Neural progenitor cell (in vitro differentiated cells): ENCODE data around the gene HDAC3.

Experiments used
- EZH2 ChIP-seq: fragments of 200-600 bp; sonication (generic); IDR thresholded peaks from 2 replicates; pipeline ENCODE4 v1.6.1; 2017; ENCODE audit warnings: antibody characterized with exemption, mild to moderate bottlenecking, moderate library complexity
- TF ChIP-seq, protein P1 (sequence below): fragments of 200-600 bp; sonication (generic); IDR thresholded peaks from 2 replicates; pipeline ENCODE4 v1.5.1; 2017; ENCODE audit warnings: antibody characterized with exemption, mild to moderate bottlenecking

DNA sequence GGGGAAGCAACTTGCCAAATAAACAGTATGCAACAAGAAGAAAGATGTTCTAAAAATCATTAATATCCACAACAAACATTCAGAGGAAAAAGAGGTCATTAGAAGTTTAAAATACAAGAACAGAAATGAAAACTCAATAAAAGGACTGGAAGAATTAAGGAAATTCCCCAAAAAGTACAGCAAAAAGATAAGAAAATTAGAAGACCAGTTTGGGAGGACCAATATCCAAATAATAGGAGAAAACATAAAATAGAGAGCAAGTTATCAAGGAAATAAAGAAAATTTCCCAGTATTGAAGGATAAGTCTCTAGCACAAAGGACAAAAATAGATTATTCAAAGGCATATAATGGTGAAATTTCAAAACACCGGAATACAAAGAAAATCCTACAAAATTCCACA, 39.8 kb downstream of the HDAC3 start:
- TF ChIP-seq, protein P1, sequence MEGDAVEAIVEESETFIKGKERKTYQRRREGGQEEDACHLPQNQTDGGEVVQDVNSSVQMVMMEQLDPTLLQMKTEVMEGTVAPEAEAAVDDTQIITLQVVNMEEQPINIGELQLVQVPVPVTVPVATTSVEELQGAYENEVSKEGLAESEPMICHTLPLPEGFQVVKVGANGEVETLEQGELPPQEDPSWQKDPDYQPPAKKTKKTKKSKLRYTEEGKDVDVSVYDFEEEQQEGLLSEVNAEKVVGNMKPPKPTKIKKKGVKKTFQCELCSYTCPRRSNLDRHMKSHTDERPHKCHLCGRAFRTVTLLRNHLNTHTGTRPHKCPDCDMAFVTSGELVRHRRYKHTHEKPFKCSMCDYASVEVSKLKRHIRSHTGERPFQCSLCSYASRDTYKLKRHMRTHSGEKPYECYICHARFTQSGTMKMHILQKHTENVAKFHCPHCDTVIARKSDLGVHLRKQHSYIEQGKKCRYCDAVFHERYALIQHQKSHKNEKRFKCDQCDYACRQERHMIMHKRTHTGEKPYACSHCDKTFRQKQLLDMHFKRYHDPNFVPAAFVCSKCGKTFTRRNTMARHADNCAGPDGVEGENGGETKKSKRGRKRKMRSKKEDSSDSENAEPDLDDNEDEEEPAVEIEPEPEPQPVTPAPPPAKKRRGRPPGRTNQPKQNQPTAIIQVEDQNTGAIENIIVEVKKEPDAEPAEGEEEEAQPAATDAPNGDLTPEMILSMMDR, result no peak
- TF ChIP-seq EZH2, result no peak
